Hypothalamus (tissue), 51 donors: ENCODE measurements around the gene TMEM208.

Source experiments
- DNase-seq, 51 donors: peaks; one replicate each; lab custom pipeline; 2025; lab: John Stamatoyannopoulos, UW

The TMEM208 gene

DNA sequence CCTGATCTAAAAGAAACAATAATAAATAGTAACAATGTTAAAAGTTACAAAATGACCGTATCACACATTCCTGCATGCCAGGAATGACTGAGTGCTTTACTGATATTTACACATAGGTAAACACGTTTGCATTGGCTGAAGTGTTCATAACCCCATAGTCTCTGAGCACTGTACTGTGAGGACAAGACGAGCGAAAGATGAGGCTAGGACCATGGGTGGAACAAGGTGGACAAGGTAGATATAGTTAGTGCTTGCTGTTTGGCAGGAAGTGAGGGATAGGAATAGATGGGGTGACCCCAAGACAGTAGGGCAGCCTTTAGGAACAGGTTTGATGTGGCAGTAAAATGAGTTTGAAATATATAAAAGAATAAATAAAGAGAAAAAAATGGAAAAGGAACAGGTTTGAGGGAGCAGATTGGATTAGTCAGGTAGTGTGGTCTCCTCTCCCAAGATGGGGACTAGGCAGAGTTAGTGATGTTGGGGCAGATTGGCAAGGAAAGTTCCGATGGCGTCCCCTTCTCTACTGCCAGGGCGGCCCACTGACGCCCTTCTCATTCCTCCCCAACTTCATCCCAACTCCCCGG is 35.4 kb upstream of the TMEM208 start:
- DNase-seq, result no peak

DNA sequence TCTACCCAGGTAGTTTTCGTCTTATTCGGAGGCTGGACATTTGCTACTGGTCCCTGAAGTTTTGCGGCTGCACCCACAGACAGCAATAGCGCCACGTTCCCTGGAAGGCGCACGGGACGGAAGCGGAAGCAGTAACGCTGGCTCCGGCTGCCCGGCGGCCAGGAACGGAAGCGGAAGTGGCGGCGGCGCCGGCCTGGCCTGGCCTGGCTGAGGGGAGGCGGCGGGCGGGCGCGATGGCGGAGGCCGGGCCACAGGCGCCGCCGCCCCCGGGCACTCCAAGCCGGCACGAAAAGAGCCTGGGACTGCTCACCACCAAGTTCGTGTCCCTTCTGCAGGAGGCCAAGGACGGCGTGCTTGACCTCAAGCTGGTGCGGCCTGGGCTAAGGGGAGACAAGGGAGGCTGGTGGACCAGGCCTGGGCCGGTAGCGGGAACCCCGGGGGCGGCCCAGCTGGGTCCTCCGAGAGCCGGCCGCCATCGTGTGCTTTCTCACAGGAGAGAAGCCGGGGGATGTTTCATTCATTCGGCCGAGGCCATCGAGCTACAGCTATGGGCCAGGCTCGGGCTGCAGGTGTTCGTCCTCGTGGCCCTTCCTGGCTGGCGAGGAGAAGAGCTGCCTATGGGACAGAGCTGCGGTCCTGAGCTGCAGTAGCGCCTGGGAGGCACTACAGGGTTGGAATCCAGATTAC is 34.8 kb upstream of the TMEM208 start, which contains the start of gene E2F4:
Gene E2F4, plus strand, starts transcription at position 161 of the 687 bp plus-strand sequence. Its CDS starts 73 bp downstream, at position 234.
- DNase-seq, result peak; percentile 33 to 94 (median 88)

DNA sequence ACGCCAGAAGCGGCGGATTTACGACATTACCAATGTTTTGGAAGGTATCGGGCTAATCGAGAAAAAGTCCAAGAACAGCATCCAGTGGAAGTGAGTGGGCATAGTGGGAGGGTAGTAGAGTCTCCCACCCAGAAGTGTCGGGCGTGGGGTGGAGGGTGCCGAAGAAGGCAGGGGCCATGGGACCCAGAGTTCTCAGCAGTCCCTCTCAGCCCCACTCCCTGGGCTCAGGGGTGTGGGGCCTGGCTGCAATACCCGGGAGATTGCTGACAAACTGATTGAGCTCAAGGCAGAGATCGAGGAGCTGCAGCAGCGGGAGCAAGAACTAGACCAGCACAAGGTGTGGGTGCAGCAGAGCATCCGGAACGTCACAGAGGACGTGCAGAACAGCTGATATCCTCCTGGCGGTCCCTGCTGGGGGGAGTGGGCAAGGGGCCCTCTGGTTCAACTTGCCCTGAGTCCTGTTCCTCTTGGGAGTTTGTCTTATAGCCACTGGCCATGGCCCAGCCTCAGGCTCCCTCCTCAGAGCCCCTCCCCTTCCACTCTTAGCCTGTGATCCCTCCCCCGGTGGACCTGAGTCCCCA is 34.1 kb upstream of the TMEM208 start:
- DNase-seq, result no peak

DNA sequence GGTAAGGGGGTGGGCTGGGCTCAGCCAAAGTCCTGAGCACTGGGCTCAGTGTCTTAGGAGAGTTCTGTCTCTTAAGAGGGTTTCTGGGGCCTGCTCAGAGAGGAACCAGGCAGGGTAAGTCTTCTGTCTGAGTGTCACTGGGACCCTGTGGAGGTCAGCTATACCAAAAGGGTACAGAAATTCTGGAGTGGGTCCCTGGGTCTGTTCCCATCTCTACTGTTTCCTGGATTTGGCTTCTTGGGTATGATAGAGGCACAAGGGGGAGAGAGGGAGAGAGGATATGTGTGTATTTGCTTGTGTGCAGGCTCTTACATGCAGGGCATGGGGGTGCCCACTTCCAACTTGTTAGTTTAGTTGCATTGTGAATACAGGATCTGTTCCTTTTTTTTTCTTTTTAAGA is 33.4 kb upstream of the TMEM208 start:
- DNase-seq, result no peak

DNA sequence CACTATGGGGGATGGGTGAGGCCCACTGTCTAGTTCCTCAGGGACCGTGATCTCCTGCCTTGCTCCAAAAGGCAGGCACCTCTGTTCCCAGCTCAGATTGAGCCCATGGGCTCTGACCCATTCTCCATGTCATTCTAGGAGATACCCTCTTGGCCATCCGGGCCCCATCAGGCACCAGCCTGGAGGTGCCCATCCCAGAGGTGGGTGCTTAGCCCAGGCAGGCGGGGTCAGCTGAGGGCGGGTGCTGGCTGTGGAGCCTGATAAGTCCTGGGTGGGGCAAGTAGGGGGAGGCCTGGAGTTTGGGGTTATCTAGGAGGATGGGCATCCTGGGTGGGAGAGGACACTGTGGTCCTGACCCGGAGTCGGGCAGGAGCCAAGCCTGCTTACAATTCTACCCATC is 32.7 kb upstream of the TMEM208 start:
- no peak for DNase-seq

GRCh38 chr16:67195676-67196075 is 31.3 kb upstream of the TMEM208 start:
- no peak for DNase-seq

DNA sequence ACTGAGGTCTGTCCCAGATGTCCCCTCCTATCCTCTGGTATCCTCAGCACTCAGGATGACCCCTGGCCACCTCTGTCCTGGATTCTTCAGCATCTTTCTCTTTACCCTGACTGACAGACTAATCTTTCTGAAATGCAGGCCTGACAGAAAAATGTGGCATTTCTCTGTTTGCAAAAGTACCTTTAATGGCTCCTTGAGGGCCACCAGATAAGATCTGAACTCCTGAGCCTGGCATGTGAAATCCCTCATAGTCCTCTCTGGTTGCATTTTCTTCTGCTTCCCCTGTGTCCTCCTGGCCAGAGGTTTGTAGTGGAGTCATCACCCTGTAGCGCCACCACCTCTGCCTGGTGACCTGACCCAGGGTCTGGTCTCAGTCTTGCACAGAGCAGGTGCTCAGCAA is 30.0 kb upstream of the TMEM208 start:
- no peak for DNase-seq

- no peak for DNase-seq
These were observed 29.2 kb upstream of the TMEM208 start for GRCh38 chr16:67197704-67198103.

GRCh38 chr16:67198238-67198734 is 28.6 kb upstream of the TMEM208 start:
- peak in 26 of 51 donors; percentile 4 to 54 (median 30) for DNase-seq

DNA sequence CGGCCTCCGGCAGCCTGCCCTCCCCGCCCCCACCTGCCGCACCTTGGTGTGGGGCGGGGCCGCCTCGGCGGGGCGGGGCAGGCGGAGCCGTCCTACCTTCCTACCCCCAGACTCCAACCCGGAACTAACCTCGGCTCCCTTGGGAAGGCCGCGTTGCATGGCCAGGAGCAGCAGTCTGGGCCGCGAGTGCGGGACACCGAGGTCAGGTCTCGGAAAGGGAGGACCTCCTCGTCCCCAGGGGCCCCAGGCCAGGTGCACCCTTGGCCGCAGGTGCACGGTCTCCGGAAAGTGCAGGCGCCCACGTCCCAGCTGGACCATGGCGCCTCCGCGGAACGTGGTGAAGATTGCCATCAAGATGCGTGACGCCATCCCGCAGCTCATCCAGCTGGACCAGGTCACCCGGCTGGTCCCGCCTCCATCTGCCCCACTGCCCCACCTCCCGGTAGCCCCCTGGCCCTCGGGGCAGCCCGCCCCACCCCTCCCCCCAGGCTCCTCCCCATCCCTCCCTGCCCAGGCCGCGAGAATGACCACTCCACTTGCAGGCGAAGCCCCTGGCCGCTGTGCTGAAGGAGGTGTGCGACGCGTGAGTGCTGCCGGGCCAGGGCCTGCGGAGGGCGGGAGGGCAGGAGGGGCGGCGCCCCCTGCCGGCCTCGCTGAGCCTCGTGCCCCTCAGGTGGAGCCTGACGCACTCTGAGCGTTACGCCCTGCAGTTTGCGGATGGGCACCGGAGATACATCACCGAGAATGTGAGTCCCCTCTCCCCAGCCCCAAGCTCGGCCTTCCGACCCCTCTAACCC is 27.7 kb upstream of the TMEM208 start, which contains the start of gene ELMO3:
Gene ELMO3, plus strand, starts transcription at position 121 of the 797 bp plus-strand sequence. Its CDS starts 196 bp downstream, at position 317.
- DNase-seq, result peak in 1 of 51 donors; percentile 20

DNA sequence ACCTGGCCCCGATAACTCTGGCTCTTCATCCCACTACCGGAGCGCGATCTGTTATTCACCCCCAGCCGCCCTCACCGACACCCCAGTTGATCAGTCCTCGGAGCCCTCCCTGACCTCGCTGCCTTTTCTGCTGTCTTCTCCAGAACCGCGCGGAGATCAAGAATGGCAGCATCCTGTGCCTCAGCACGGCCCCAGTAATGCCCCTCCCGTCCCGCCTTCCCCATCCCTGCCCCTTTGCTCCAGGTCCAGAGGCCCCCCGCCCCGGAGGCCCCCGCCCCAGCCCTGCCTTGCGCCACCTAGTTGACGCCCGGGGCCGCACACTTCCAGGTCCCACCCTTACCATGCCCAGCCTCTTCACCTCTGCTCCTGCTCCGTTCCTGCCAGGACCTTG is 27.1 kb upstream of the TMEM208 start:
- no peak for DNase-seq

- DNase-seq, result no peak
These were observed 26.4 kb upstream of the TMEM208 start for GRCh38 chr16:67200491-67200890.

GRCh38 chr16:67201411-67202345 is 25.3 kb upstream of the TMEM208 start:
- DNase-seq, result no peak

DNA sequence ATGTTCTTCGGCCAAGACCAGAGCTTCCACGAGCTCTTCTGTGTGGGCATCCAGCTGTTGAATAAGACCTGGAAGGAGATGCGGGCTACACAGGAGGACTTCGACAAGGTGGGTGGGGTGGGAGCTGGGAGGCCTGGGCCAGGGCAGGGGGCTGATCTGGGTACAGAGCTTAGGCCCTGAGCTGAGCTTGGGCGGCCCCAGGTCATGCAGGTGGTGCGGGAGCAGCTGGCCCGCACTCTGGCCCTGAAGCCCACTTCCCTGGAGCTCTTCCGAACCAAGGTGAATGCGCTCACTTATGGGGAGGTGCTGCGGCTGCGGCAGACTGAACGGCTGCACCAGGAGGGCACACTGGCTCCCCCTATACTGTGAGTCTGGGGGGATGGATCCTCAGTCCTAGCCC is 24.5 kb upstream of the TMEM208 start:
- no peak for DNase-seq

GRCh38 chr16:67202956-67203493 is 23.9 kb upstream of the TMEM208 start:
- DNase-seq, result no peak

- DNase-seq, result no peak
These were observed 22.9 kb upstream of the TMEM208 start for GRCh38 chr16:67204076-67204475.

DNA sequence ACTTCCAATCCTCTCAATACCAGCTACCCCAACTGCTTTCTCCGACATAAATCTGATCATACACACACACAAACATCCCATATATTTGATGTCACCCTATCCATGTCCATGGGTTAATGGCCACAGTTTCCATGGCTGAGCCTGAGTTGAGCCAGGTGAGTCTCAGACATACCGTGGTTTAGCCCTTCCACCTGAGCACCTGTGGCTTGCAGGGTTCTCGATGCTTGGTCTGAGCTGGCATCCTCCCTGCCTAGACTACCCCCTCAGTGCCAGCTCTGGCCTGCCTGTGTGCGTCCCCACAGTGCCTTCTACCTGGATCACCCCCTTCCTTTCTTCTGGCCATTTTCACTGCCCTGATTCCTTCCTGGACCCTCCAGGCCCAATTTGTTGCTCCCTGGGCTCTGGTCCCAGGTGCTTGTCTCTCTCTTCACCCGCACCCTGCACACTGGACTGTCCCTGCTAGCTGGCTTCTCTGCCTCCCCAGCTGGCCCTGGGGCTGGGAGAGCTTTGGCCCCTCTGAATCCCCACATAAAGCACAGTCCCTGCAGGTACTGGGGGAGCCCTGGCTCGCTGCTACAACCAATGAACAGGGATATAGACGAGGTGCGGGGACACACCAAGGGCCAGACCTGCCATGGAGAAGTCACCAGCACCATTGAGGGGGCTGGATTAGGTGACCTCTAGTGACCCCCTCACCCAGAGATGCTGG is 20.6 kb upstream of the TMEM208 start:
- DNase-seq, result no peak

GRCh38 chr16:67206838-67207248 is 20.1 kb upstream of the TMEM208 start:
- no peak for DNase-seq
